HG03066 (cell line): ENCODE data around the gene CORO2B.

Source experiments
- ATAC-seq: cut with Tn5 transposase; IDR thresholded peaks from one replicate; pipeline ENCODE4 v1.9.1; 2021; ENCODE audit warnings: low read depth; ENCODE audit not compliant: unreplicated experiment

The CORO2B gene

DNA sequence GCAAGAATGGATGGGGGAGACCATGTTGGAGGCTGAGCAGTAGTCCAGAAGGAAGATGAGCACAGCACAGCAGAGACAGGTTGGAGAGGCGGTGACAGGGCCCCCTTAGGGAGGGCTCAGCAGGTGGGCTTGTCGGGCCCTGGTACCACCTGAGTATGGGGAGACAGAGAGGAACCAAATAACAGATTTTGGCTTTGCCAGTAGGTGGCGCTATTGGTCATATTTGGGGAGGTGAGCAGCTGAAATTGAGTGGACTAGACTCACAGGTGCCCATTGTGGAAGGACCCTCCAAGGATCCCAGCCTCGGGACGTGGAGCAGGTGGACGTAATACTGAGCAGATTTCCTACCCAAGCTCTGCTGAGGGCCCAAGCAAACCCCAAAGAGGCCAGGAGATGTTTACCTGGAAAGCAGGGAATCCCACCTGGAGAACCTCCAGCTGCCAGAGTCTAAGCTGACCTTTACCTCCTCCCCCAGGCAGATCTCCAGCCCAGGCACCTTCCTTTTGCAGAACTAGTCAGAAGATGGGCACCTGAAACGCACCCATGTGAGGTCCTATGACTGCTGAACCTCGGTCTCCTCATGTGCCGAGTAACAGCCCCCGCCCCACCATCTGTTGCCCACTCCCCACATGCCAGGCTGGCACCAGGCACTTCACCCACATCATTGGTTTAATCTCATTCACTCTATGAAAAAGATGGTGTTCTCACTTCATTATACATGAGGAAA lies 24.6 kb upstream of the CORO2B start:
- no peak for ATAC-seq

DNA sequence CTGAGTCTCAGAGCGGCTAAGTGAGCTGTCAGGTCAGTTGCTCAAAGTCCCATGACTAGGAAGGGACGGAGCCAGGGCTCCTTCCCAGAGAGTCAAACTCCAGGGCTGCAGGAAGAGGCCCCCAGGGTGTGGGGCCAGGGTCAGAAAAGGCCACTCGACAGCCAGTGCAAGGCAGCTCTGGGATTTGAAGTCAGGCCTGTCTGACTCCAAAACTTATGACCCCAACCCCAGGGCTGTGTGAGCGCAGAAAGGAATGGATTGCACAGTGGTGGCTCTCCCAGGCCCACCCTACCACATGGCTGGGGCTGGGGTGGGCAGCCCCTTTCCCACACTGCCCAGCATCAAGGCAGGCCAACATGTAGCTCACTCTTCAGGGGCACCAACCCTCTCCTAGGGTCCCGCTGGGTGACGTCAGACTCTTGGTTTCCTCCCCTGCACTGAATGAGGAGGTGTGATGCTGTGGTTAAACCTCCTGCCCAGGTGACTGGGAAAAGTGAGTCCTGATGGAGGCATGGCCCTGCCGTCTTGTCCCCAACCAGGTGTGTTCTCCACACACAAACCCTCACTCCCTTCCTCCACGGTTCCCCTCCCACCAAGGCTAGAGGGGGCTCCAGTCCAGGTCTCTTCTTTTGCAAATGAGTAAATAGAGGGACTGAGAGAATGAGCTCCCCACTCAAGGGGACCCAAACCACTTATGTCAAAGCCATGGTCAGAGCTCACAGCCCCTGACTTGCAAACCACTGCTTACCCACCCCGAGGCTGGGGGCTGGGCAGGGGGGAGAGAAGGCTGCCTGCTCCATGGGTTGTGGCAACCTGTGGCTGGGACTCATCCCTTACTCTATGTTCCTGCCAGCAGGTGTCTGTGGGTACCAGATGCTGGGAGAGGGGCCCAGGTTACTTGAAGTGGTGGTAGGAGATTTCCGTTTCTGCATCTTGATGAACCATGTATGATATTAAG lies 23.8 kb upstream of the CORO2B start:
- no peak for ATAC-seq

- no peak for ATAC-seq
Measured at GRCh38 chr15:68555679-68556037, 23.1 kb upstream of the CORO2B start.

GRCh38 chr15:68556139-68556990 lies 22.4 kb upstream of the CORO2B start:
- no peak for ATAC-seq

DNA sequence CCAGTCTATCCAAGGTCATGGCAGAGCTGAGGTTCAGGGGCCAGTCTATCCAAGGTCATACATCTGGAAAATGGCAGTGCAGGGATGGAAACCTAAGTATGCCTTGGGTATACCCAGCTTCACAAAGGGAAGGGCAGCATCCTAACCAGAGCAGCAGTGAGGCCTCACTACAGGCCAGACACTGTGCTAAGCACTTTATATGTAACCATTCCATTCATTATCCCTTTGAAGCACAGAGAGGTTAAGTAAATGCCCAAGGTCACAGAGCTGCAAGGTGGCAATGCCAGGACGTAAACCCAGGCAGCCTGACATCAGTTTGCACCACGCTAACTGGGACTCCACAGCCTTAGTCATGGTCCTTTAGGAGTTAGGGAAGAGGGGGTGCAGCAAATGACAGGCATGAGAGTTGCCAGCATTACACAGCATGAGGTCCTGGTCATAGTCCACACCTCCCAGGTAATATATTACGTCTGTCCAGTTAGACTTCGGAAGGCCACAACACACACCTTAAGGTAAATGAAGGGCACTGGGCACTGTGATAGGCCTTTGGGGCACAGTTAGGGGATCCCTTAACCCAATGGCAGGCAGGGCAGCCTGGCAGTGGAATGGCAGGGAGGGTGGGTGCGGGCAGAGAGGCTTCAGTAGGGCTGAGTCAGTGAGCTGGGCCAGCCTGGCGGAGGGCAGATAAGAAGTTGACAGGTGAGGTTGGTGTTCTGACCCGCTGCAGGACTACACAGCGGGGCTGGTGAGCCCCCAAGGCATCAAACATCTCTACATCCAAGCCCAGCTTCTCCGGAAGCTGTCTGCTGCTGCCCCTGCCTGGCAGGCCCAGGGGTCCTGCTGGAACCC lies 21.1 kb upstream of the CORO2B start:
- no peak for ATAC-seq

GRCh38 chr15:68558318-68559305 lies 20.2 kb upstream of the CORO2B start:
- no peak for ATAC-seq

- ATAC-seq = no peak
Measured at GRCh38 chr15:68559345-68560310, 19.2 kb upstream of the CORO2B start.

GRCh38 chr15:68560501-68561113 lies 18.2 kb upstream of the CORO2B start:
- ATAC-seq = no peak

GRCh38 chr15:68561171-68561900 lies 17.5 kb upstream of the CORO2B start:
- ATAC-seq = no peak

GRCh38 chr15:68561901-68562300 lies 16.9 kb upstream of the CORO2B start:
- no peak for ATAC-seq

GRCh38 chr15:68564173-68564572 lies 14.6 kb upstream of the CORO2B start:
- no peak for ATAC-seq

DNA sequence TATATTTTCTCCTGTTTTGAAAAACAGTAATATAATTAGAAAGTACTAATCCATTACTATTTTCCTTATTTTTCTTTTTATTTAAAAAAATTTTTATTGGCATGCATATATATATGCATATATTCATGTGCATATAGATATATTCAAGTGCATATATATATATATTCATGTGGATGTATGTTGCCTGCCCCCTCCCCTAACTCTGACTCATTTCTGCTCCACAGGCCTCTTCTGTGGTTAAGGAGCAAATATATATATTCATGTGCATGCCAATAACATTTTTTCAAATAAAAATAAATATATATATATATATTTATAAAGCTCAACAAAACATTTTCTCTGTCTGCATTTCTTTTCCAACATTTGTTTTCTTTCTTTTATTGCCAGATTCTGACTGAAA lies 13.6 kb upstream of the CORO2B start:
- ATAC-seq = no peak

DNA sequence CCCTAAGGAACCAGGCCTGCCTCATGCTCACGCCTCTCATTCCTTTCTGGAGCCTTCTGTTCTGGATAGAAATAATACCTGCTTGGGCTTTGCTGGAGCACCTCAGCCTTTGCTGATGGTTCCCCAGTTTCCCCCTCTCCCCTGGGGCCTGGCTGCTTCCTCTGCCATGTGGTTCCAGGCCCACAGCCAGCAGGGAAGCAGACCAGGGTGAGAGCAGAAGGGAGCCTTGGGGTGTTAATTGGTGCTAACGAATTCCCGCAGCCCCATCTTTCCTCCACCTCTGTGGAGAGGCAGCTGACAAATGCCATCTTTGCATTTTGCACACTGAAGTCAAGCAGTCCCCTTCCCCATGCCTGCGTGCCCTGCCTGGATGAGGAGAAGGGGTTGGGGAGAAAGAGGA lies 13.1 kb upstream of the CORO2B start:
- ATAC-seq = no peak

GRCh38 chr15:68566377-68566954 lies 12.3 kb upstream of the CORO2B start:
- no peak for ATAC-seq

GRCh38 chr15:68567345-68567744 lies 11.4 kb upstream of the CORO2B start:
- ATAC-seq = no peak

GRCh38 chr15:68570974-68571373 lies 7.8 kb upstream of the CORO2B start:
- no peak for ATAC-seq
